ENCODE results near the gene TNIP1. TPM values are rescaled to one million over a fixed set of nuclear protein-coding genes. Genes with fewer than 3 reads are reported as not detected.
A peak's percentile ranks its signal among the peaks of the same experiment; 100 is the strongest.

The TNIP1 gene
- total RNA-seq, 4 donors from 2014 or later = 91.4 to 136 (median 114) TPM

- TF ChIP-seq EP300 (IDR thresholded peaks at IDR 0.05) (no peak), POLR2A (IDR thresholded peaks at IDR 0.05; ENCODE audit: low read depth) (no peak), POLR2AphosphoS5 (IDR thresholded peaks at IDR 0.05) (no peak), CTCF (IDR thresholded peaks at IDR 0.05) (no peak)
- Histone ChIP-seq H3K4me1 (peaks cover 26 to 38% (median 34%) of the 10 kb centered on the region in 4 donors), H3K27me3 (no peaks in the 10 kb centered on the region), H3K36me3 (peaks cover 0 to 58% (median 41%) of the 10 kb centered on the region in 4 donors), H3K27ac (replicated peaks in 1 of 4) (peak overlapping the region in 1 of 4 donors; percentile 30), H3K9me3 (no peaks in the 10 kb centered on the region), H3K4me3 (no peak overlapping the region)
- no peak for DNase-seq (ENCODE audit: extremely low spot score)
- intact Hi-C loops (cut with DNase I) = no loop called here
- 92% methylated on average over 4 of the region's 4 CpGs for WGBS
Measured at GRCh38 chr5:151101746-151102145, 20.9 kb upstream of the TNIP1 start.

DNA sequence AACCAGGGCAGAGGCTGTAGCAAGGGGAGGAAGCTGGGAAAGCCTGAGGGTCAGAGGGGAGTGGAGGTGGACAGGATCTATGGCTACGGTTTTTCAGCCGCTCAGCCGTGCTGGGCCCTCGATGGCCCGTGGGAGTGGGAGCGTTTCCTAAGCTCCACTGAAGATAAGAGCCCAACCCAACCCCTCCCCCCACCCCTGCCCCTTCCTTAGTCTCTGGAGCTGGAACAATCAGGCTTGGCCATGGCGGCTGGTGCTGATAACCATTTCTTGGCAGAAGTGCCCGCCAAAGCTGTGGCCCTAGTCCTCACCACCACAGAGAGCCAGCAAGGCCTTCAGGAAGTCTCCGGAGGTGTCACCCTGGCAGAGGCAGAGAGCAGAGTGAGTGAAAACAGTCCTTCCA is 20.3 kb upstream of the TNIP1 start:
- H3K36me3 ChIP-seq = peaks cover 0 to 52% (median 35%) of the 10 kb centered on the region in 4 donors
- H3K27ac ChIP-seq (replicated peaks in 1 of 4) = peak overlapping the region in 1 of 4 donors; percentile 30
- H3K4me3 ChIP-seq = no peak overlapping the region
- WGBS = 93% methylated on average over 8 of the region's 9 CpGs
- no peaks in the 10 kb centered on the region for H3K27me3 ChIP-seq
- no peak for DNase-seq (ENCODE audit: extremely low spot score)
- no peaks in the 10 kb centered on the region for H3K9me3 ChIP-seq
- TF ChIP-seq POLR2A (IDR thresholded peaks at IDR 0.05; ENCODE audit: low read depth) (no peak), POLR2AphosphoS5 (IDR thresholded peaks at IDR 0.05) (no peak), CTCF (IDR thresholded peaks at IDR 0.05) (no peak), EP300 (IDR thresholded peaks at IDR 0.05) (no peak)
- intact Hi-C loops (cut with DNase I) = no loop called here
- peaks cover 26 to 36% (median 32%) of the 10 kb centered on the region in 4 donors for H3K4me1 ChIP-seq

- H3K36me3 ChIP-seq = peaks cover 0 to 49% (median 31%) of the 10 kb centered on the region in 4 donors
Measured at GRCh38 chr5:151100681-151101080, 19.8 kb upstream of the TNIP1 start.

GRCh38 chr5:151098768-151099121 is 17.9 kb upstream of the TNIP1 start:
- peaks cover 0 to 37% (median 23%) of the 10 kb centered on the region in 4 donors for H3K36me3 ChIP-seq

More at GRCh38 chr5:151100681-151101080, 19.8 kb upstream of the TNIP1 start:
- Histone ChIP-seq H3K4me1 (peaks cover 26 to 36% (median 34%) of the 10 kb centered on the region in 4 donors), H3K27ac (replicated peaks in 1 of 4) (peak overlapping the region in 1 of 4 donors; percentile 5), H3K4me3 (no peak overlapping the region), H3K27me3 (no peaks in the 10 kb centered on the region), H3K9me3 (no peaks in the 10 kb centered on the region)
- WGBS = 83% methylated on average over 4 of the region's 4 CpGs
- no peak for TF ChIP-seq POLR2A (IDR thresholded peaks at IDR 0.05; ENCODE audit: low read depth)
- no peak for TF ChIP-seq POLR2AphosphoS5 (IDR thresholded peaks at IDR 0.05)
- no peak for TF ChIP-seq CTCF (IDR thresholded peaks at IDR 0.05)
- no peak for TF ChIP-seq EP300 (IDR thresholded peaks at IDR 0.05)
- intact Hi-C loops (cut with DNase I) = no loop called here
- DNase-seq (ENCODE audit: extremely low spot score) = no peak

More at GRCh38 chr5:151098768-151099121, 17.9 kb upstream of the TNIP1 start:
- intact Hi-C loops (cut with DNase I) = no loop called here
- Histone ChIP-seq H3K9me3 (no peaks in the 10 kb centered on the region), H3K4me1 (peaks cover 28 to 48% (median 36%) of the 10 kb centered on the region in 4 donors), H3K4me3 (no peak overlapping the region), H3K27me3 (no peaks in the 10 kb centered on the region), H3K27ac (replicated peaks in 1 of 4) (no peak overlapping the region)
- no peak for DNase-seq (ENCODE audit: extremely low spot score)
- WGBS = 60% methylated on average over 4 of the region's 4 CpGs
- TF ChIP-seq EP300 (IDR thresholded peaks at IDR 0.05) = no peak
- TF ChIP-seq POLR2AphosphoS5 (IDR thresholded peaks at IDR 0.05) = no peak
- no peak for TF ChIP-seq POLR2A (IDR thresholded peaks at IDR 0.05; ENCODE audit: low read depth)
- TF ChIP-seq CTCF (IDR thresholded peaks at IDR 0.05) = no peak

Data from esophagus muscularis mucosa (tissue), 4 donors.